Measurements from ENCODE around the gene EIF4G3. TPM values are rescaled to one million over a fixed set of nuclear protein-coding genes. Genes with fewer than 3 reads are reported as not detected.
"Not testable (repeated sequence)": the region's sequence is repeated elsewhere in the genome, so short reads cannot be mapped to it uniquely, and the experiment has no call there.

The EIF4G3 gene
- polyA plus RNA-seq, 1 donor from 2014 or later: 13.1 TPM

DNA sequence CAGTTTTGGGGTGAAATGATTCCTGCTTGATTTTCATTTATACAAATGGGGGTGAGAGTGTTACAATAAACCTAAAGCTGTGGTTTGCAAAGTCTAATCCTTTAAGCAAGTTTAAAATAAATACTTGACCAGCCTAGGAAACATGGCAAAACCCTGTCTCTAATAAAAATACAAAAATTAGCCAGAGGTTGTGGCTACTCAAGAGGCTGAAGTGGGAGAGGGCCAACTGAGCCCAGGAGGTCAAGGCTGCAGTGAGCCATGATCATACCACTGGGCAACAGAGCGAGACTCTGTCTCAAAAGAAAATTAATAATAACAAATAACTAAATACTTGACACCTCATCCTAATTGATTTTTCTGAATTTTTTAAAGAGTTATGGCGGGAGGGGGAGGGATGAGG lies 110.8 kb downstream of the EIF4G3 start:
- Mint-ChIP-seq H3K9me3 (no peaks in the 10 kb centered on the region), H3K4me1 (no peaks in the 10 kb centered on the region), H3K36me3 (peaks cover 2% of the 10 kb centered on the region), H3K4me3 (no peak overlapping the region), H3K27ac (no peak overlapping the region), H3K27me3 (no peaks in the 10 kb centered on the region)

DNA sequence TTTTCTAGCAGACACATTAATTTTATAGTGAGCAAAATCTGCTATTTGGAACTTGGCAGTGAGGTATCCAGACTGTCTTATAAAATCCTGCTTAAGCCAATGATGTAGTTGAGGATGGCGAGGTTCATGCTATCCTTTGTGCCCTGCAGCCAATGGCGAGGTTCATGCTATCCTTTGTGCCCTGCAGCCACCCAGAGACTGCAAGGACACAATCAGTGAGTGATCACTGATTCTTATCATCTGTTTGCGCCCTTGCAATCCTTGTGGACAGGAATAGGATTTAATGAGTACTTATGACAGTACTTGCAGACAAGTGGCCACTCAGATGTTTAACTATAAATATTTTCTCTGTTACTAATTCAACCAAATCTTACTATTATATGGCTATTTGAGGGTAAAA lies 112.6 kb downstream of the EIF4G3 start:
- H3K4me1 Mint-ChIP-seq: no peaks in the 10 kb centered on the region
- H3K27ac Mint-ChIP-seq: no peak overlapping the region
- peaks cover 2% of the 10 kb centered on the region for H3K36me3 Mint-ChIP-seq
- no peaks in the 10 kb centered on the region for H3K27me3 Mint-ChIP-seq
- no peaks in the 10 kb centered on the region for H3K9me3 Mint-ChIP-seq
- H3K4me3 Mint-ChIP-seq: no peak overlapping the region

DNA sequence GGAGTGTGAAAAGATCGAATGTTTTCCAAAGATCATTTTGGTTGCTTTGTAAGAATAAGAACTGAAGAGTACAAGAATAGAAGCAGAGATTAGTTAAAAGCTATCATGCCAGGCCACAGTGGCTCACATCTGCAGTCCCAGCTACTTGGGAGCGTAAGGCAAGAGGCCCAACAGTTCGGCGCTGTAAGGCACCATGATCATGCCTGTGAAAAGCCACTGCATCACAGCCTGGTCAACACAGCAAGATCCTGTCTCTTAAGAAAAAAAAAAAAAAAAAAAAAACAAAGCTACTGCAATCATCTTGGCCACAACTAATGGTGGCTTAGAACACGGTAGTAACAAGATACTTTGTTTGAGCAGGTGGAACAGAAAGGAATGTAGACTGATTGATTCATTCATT lies 116.2 kb downstream of the EIF4G3 start:
- Mint-ChIP-seq H3K27ac (no peak overlapping the region), H3K9me3 (no peaks in the 10 kb centered on the region), H3K36me3 (peaks cover 3% of the 10 kb centered on the region), H3K27me3 (no peaks in the 10 kb centered on the region), H3K4me1 (peaks cover 0 to 1% (median 0%) of the 10 kb centered on the region in 3 donors), H3K4me3 (no peak overlapping the region)

DNA sequence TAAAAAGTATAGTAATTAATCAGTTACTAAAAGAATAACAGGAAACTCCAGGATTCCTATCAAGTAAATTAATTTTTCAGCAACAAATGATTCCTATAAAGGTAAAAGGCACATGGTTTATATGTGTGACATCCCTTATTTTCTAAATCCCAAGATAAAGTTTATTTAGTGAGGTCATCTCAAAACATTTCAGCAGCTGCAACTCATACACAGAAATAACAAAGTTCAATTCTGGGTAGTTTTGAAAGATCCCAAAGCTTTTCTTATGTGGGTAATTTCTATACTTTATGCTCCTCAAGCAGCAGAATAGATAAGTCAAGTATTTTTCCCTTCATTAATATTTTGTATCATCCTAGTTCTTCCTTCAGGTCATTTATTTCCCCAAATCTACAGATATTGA lies 117.7 kb downstream of the EIF4G3 start:
- Mint-ChIP-seq H3K27ac (no peak overlapping the region), H3K27me3 (no peaks in the 10 kb centered on the region), H3K9me3 (no peaks in the 10 kb centered on the region), H3K4me3 (no peak overlapping the region), H3K36me3 (peaks cover 6% of the 10 kb centered on the region), H3K4me1 (peaks cover 0 to 9% (median 2%) of the 10 kb centered on the region in 3 donors)

DNA sequence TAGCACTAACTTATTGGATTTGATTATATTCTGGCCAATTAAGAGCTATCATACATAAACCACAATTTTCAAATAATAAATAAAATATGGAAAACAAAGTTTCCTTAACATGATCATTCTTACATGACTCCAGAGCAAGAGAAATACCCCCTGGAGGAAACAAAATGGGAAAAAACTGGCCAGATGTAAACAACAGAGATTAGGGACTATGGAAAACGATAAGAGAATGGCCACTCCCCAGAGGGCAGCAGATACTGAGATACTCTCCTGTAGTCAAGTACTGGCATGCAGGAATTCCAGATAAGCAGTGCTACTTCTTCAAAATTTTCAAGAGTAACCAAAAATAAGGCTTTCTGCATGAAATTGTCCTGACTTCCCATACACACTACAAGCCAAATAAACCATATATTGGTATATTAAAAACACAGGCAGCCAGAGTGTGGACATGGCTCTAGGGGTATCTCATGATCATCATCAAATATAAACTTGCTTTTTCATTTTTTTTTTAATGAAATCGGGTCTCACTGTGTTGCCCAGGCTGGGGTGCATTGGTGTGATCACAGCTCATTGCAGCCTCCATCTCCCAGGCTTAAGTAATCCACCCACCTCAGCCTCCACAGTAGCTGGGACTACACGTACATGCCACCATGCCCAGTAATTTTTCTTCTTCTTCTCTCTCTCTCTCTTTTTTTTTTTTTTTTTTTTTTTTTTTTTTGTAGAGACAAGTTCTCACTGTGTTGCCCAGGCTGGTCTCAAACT lies 118.5 kb downstream of the EIF4G3 start:
- Mint-ChIP-seq H3K4me3 (no peak overlapping the region), H3K9me3 (no peaks in the 10 kb centered on the region), H3K27ac (no peak overlapping the region), H3K27me3 (no peaks in the 10 kb centered on the region), H3K4me1 (peaks cover 0 to 9% (median 2%) of the 10 kb centered on the region in 3 donors), H3K36me3 (peaks cover 6% of the 10 kb centered on the region)

DNA sequence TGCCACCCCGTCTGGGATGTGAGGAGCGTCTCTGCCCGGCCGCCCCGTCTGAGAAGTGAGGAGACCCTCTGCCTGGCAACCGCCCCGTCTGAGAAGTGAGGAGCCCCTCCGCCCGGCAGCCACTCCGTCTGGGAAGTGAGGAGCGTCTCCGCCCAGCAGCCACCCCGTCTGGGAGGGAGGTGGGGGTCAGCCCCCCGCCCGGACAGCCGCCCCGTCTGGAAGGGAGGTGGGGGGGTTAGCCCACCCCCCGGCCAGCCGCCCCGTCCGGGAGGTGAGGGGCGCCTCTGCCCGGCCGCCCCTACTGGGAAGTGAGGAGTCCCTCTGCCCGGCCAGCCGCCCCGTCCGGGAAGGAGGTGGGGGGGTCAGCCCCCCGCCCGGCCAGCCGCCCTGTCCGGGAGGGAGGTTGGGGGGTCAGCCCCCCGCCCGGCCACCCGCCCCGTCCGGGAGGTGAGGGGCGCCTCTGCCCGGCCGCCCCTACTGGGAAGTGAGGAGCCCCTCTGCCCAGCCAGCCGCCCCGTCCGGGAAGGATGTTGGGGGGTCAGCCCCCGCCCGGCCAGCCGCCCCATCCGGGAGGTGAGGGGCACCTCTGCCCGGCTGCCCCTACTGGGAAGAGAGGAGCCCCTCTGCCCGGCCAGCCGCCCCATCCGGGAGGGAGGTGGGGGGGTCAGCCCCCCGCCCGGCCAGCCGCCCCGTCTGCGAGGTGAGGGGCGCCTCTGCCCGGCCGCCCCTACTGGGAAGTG lies 123.3 kb downstream of the EIF4G3 start:
- H3K27me3 Mint-ChIP-seq, H3K27ac Mint-ChIP-seq, H3K9me3 Mint-ChIP-seq, H3K4me3 Mint-ChIP-seq: not testable (repeated sequence)
- peaks cover 6 to 20% (median 8%) of the 10 kb centered on the region in 3 donors for H3K4me1 Mint-ChIP-seq
- H3K36me3 Mint-ChIP-seq: peaks cover 10% of the 10 kb centered on the region

DNA sequence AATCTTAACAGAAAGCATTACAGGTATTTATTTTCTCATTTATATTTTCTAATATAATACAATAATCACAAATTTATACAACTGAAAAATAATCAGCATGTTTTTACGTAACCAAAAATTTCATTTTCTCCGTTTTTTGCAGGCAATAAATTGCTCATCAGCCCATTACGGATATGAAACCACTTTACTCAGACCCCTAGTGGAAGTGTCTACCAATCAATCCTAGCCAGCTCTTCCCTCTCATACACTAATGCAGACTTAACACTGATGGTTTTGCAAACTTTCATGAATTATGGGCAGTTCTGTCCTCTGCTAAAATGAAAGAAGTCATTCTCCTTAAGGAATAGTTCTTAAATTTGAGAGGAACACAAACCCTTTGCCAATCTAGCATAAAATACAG lies 124.7 kb downstream of the EIF4G3 start:
- Mint-ChIP-seq H3K27ac (no peak overlapping the region), H3K9me3 (no peaks in the 10 kb centered on the region), H3K27me3 (no peaks in the 10 kb centered on the region), H3K36me3 (peaks cover 8% of the 10 kb centered on the region), H3K4me3 (no peak overlapping the region), H3K4me1 (peaks cover 6 to 20% (median 8%) of the 10 kb centered on the region in 3 donors)

DNA sequence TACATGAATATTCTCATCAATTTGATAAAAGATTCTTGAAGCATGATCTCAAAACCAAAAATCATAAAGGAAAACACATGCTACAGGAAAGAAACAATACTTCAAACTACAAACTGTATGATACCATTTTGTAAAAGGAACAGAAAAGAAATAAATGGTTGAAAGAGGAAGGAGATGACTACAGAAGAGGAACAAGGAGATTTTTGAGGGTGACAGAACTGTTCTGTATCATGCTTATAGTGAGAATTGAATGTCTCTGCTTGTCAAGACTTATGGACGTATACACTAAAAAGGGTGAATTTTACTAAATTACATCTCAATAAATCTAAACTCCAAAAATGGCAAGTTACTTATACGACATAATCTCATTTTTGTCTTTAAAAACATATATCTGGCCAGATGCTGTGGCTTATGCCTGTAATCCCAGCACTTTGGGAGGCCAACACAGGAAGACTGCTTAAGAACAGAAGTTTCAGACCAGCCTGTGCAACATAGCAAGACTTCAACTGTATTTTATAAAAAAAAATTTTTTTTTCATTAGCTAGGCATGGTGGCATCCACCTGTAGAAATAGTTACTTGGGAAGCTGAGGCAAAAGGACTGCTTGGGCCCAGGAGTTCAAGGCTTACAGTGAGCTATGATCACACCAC lies 125.4 kb downstream of the EIF4G3 start:
- Mint-ChIP-seq H3K27ac (no peak overlapping the region), H3K4me1 (peaks cover 6 to 20% (median 8%) of the 10 kb centered on the region in 3 donors), H3K9me3 (no peaks in the 10 kb centered on the region), H3K36me3 (peaks cover 8% of the 10 kb centered on the region), H3K4me3 (no peak overlapping the region), H3K27me3 (no peaks in the 10 kb centered on the region)

DNA sequence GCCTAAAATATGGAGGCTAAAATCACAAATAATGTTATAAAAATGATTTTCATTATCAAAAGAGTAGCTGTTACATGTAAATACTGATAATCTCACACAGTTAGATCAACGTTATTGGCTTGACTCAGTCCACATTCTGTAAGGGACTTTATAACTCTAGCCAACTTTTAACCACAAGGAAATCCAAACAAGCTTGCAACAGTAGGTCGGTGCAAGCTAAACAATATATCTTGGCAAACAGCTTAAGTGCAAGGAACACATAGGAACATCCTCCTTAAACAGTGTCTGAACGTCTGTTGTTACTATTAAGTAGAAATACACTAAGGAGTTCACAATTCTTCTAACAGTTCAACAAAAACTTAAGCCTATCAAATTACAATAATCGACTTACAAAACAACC lies 126.7 kb downstream of the EIF4G3 start:
- Mint-ChIP-seq H3K27ac (no peak overlapping the region), H3K4me1 (peaks cover 6 to 17% (median 9%) of the 10 kb centered on the region in 3 donors), H3K27me3 (no peaks in the 10 kb centered on the region), H3K9me3 (no peaks in the 10 kb centered on the region), H3K4me3 (no peak overlapping the region), H3K36me3 (peaks cover 9% of the 10 kb centered on the region)

DNA sequence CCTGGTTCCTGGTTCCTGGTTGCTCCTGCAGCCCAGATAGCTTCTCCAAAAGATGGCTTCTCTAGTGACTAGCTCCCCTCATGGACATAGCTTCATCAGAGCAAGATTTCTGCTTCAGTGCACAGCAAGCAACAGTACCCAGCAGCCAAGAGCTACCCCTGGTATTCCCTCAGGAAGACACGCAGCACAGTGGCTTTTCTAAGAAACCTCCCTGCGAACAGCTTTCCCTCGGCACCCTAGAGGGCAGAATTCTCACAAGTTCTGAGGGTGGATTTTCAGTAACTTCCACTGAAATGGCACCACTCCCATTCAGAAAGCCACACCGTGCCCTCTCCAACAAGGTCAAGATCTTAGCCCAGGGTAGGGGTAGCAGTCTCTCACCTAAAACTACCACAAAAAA lies 128.2 kb downstream of the EIF4G3 start:
- Mint-ChIP-seq H3K9me3 (no peaks in the 10 kb centered on the region), H3K27me3 (no peaks in the 10 kb centered on the region), H3K36me3 (peaks cover 10% of the 10 kb centered on the region), H3K4me3 (no peak overlapping the region), H3K4me1 (peaks cover 6 to 11% (median 9%) of the 10 kb centered on the region in 3 donors), H3K27ac (no peak overlapping the region)

DNA sequence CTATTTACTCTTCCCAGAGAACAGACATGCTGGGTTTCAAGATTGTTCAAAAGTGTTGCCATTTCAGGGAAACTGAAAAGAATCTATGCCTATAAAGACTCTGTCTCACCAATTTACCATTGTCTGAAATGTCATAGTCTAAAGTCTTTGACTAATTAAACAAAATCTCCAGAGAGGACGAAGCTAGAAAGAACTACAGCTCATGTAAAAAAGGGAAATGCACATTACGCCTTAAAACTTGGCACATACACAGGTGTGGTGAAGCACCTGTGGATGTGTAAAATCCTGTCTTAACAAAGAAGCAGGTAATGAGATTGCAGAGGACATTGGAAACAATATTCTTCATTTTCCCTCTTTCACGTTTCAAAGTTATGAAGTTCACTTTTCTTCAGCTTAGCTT lies 130.6 kb downstream of the EIF4G3 start:
- H3K9me3 Mint-ChIP-seq: no peaks in the 10 kb centered on the region
- no peak overlapping the region for H3K27ac Mint-ChIP-seq

DNA sequence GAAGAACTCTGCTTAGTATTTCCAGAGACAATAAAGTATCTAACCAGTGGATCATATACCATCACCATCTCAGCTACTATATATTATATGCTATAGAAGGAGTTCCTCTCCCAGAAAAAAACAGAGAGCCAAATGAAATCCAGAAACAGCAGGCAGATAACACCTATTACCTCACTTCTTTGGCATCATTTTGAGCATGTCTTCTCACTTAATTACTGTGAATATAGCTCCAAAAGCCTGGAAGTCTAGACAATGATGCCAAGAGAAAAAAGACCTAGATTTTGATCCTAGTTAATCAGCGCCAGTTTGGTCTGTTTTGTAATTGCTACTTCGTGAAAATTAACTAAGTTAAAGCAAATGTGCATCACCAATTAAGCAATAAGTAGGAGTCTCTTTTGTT lies 131.3 kb downstream of the EIF4G3 start:
- Mint-ChIP-seq H3K4me1 (peaks cover 2 to 21% (median 9%) of the 10 kb centered on the region in 3 donors), H3K9me3 (no peaks in the 10 kb centered on the region), H3K36me3 (peaks cover 10% of the 10 kb centered on the region), H3K4me3 (no peak overlapping the region), H3K27me3 (no peaks in the 10 kb centered on the region), H3K27ac (no peak overlapping the region)

More for the DNA sequence above, 130.6 kb downstream of the EIF4G3 start:
- Mint-ChIP-seq H3K4me3 (no peak overlapping the region), H3K27me3 (no peaks in the 10 kb centered on the region), H3K36me3 (peaks cover 10% of the 10 kb centered on the region), H3K4me1 (peaks cover 4 to 22% (median 10%) of the 10 kb centered on the region in 3 donors)

DNA sequence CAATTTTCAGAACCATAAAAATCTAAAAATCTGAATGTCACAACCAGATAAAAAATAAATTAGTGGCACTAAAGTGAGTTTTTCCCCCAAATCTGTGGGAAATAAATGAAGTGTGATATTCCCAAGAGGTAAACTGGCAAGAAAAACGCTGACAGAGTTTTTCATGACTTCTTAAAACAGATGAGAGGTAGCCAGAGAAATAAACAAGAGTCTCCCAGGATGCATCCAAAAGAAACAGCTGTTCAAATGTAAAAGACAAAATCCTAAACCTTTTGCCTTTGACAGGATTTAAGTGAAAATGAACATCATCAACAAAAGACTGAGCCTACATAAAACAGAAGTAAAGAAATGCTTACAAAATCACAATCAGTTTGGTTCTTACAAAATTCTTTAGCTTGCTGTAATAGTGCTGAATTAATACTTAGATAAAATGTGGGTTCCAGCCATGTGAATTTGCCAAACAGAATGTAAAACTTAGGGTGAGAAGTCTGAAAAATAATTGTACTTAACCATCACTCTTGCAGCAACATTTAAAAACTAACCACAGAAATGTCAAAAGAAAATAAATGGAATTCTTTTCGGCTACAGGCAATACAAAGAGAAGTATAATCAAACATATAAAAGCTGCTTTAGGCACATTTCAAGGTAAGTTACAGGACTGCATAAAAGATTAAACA lies 133.6 kb downstream of the EIF4G3 start:
- Mint-ChIP-seq H3K27me3 (no peaks in the 10 kb centered on the region), H3K36me3 (peaks cover 11% of the 10 kb centered on the region), H3K9me3 (no peaks in the 10 kb centered on the region), H3K4me3 (no peak overlapping the region), H3K27ac (no peak overlapping the region), H3K4me1 (peaks cover 4 to 27% (median 11%) of the 10 kb centered on the region in 3 donors)

DNA sequence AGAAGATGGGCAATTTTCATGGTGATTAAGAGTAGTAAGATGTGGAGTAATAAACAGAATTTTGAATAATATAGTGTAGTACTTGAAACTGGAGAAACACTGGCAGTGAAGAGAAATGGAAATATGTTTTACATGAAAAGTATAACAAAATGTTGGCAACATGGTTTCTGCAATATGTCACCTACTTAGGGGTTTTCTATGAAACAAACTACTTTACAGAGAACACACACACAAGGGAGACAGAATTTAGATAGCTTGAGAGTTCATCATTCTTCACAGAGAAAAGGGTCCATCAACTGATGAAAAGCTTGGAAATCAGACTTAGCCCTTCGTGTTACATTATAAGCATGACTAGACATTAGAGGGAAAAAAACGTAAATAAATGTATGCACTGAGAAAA lies 135.2 kb downstream of the EIF4G3 start:
- H3K4me1 Mint-ChIP-seq: peaks cover 4 to 27% (median 11%) of the 10 kb centered on the region in 3 donors
- no peaks in the 10 kb centered on the region for H3K27me3 Mint-ChIP-seq
- no peak overlapping the region for H3K4me3 Mint-ChIP-seq
- no peaks in the 10 kb centered on the region for H3K9me3 Mint-ChIP-seq
- peaks cover 11% of the 10 kb centered on the region for H3K36me3 Mint-ChIP-seq
- H3K27ac Mint-ChIP-seq: no peak overlapping the region

DNA sequence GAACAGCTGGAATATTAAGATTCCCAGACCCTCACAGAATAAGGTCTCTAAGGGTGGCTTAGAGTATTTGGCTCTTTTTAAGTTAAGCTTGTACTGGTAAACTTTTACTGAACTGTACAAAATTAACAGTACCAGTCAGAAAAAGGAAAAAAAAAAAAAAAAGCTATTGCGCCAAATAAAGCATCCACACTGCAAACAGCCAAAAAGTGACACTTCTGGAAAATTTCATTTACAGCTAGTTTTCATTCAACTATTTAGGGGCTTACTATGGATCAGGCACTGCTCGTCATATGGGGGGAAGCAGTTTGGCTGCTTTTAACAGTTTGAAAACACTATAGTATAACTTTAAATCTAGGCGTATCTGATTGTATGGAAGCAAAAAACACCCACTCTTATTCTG lies 139.6 kb downstream of the EIF4G3 start:
- no peak overlapping the region for H3K4me3 Mint-ChIP-seq
- peaks cover 3 to 15% (median 8%) of the 10 kb centered on the region in 3 donors for H3K4me1 Mint-ChIP-seq
- peaks cover 0 to 2% (median 1%) of the 10 kb centered on the region in 3 donors for H3K9me3 Mint-ChIP-seq
- peaks cover 8% of the 10 kb centered on the region for H3K36me3 Mint-ChIP-seq
- H3K27me3 Mint-ChIP-seq: no peaks in the 10 kb centered on the region
- H3K27ac Mint-ChIP-seq: no peak overlapping the region
